HG03571 (cell line): ENCODE measurements around the gene FHL1.
A peak's percentile ranks its signal among the peaks of the same experiment; 100 is the strongest.
"Not testable (repeated sequence)": the region's sequence is repeated elsewhere in the genome, so short reads cannot be mapped to it uniquely, and the experiment has no call there.

Source experiments
- ATAC-seq: cut with Tn5 transposase; IDR thresholded peaks from one replicate; pipeline ENCODE4 v1.9.1; 2021; ENCODE audit not compliant: unreplicated experiment

The FHL1 gene

GRCh38 chrX:136207546-136207945 is 60.2 kb downstream of the FHL1 start:
- no peak for ATAC-seq

GRCh38 chrX:136209016-136209738 is 61.8 kb downstream of the FHL1 start:
- no peak for ATAC-seq

DNA sequence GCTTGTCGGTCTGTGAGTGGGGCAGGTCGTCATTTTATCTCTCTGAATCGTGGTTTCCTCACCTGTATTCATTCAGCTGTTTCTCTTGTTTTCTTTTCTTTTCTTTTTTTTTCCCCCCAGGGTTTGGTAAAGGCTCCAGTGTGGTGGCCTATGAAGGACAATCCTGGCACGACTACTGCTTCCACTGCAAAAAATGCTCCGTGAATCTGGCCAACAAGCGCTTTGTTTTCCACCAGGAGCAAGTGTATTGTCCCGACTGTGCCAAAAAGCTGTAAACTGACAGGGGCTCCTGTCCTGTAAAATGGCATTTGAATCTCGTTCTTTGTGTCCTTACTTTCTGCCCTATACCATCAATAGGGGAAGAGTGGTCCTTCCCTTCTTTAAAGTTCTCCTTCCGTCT is 62.4 kb downstream of the FHL1 start:
- ATAC-seq: no peak

- ATAC-seq: peak; percentile 61
These were observed 62.9 kb downstream of the FHL1 start for GRCh38 chrX:136210243-136210642.

DNA sequence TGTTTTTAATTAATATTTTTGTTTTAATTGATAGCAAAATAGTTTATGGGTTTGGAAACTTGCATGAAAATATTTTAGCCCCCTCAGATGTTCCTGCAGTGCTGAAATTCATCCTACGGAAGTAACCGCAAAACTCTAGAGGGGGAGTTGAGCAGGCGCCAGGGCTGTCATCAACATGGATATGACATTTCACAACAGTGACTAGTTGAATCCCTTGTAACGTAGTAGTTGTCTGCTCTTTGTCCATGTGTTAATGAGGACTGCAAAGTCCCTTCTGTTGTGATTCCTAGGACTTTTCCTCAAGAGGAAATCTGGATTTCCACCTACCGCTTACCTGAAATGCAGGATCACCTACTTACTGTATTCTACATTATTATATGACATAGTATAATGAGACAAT is 63.5 kb downstream of the FHL1 start:
- ATAC-seq: no peak

GRCh38 chrX:136211766-136212556 is 64.6 kb downstream of the FHL1 start:
- ATAC-seq: no peak

- no peak for ATAC-seq
These were observed 65.3 kb downstream of the FHL1 start for GRCh38 chrX:136212557-136213111.

- ATAC-seq: no peak
These were observed 67.2 kb downstream of the FHL1 start for GRCh38 chrX:136214551-136214950.

- ATAC-seq: no peak
These were observed 68.2 kb downstream of the FHL1 start for GRCh38 chrX:136215559-136215958.

GRCh38 chrX:136219893-136220292 is 72.6 kb downstream of the FHL1 start:
- ATAC-seq: no peak

GRCh38 chrX:136220540-136220939 is 73.2 kb downstream of the FHL1 start:
- no peak for ATAC-seq

- no peak for ATAC-seq
These were observed 73.6 kb downstream of the FHL1 start for GRCh38 chrX:136220951-136221350.

- no peak for ATAC-seq
These were observed 74.6 kb downstream of the FHL1 start for GRCh38 chrX:136221851-136222513.

DNA sequence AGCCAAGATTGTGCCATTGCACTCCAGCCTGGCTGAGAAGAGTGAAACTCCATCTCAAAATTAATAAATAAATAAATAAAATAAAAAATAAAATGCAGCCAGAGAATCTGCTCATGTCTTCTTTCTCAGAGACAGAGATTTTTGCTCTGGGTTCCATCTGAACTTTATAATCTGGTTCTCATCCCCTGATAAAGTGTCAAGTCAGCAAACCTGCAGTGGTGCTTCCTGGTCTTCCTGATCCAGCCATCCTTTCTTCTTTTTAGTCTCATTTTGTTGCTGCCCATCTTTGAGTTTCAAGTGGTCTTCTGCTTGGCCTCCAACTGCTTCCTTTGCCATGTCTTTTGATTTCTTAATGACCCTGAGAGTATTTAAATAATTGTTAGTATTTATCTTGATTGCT is 79.7 kb downstream of the FHL1 start:
- ATAC-seq: no peak

GRCh38 chrX:136227948-136228838 is 80.9 kb downstream of the FHL1 start:
- no peak for ATAC-seq

- no peak for ATAC-seq
These were observed 81.5 kb downstream of the FHL1 start for GRCh38 chrX:136228839-136229207.

GRCh38 chrX:136237074-136237473 is 89.7 kb downstream of the FHL1 start:
- ATAC-seq: no peak

- ATAC-seq: not testable (repeated sequence)
These were observed 90.5 kb downstream of the FHL1 start for GRCh38 chrX:136237849-136238248.

DNA sequence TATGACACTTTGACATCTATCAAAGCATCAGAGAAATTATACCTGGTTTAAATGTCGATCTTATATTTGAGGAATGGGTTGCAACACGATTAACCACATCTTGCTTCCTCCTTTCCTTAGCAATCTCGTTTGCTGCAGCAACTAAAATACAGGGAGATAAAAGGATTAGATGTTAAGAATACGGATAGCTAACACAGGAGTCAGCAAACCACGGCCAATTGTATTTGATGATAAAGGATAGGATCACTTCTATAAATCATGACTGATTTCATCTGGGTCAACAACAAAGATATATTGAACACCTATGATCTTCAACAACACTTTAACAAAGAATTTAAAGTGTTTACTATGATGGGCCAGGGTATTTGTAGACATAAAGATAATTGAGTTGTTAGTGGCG is 98.9 kb downstream of the FHL1 start:
- no peak for ATAC-seq

DNA sequence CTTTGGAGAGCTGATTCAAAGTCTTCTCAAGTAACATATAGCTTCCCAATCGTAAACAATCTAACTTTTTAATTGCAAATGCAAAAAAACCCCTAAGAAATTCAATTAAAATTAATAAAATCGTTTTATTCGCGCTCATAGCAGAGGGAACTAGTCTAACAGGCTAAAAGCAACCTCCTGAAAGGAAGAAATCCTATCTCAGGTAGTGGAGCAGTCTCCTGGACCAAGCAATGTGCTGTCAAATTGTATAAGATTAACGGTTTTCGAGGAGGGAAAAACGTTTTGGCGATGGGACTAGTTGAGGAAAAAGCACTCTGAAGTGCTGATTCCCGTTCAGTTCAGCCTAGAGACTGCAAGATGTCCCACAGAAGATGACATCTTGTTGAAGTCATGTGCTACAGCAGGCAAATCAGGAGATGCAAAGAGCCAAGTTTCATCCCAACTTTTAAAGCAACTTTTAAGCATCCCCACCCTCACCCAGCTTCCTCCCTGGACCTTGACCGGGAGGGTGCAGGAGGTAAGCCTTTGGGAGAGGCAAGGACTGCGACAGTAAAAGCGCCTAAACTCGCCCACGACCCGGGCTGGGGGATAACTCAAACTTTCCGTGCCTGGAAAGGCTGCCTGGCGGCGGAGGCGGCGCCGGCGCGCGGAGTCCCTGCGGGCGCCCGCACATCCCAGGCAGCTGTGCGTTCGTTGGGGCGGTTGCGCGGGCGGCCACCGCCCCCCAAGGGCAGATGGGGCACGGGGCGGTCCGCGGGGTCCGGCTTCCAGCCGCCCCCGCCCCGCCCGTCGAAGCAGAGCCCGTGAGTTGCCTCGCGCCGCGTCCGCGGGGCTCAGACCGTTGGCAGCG is 103.1 kb downstream of the FHL1 start:
- ATAC-seq: peak; percentile 29
